Subcutaneous adipose tissue (tissue), 4 donors: Measurements from ENCODE around the gene PDK2. TPM values are rescaled to one million over a fixed set of nuclear protein-coding genes. Genes with fewer than 3 reads are reported as not detected.

Experiments
- CTCF ChIP-seq: fragments of 450-650 bp; IDR thresholded peaks from one replicate; pipeline ENCODE4 v1.5.1; 2016; ENCODE audit warnings: low read depth, mild to moderate bottlenecking, control low read depth, antibody characterized with exemption, moderate library complexity
- total RNA-seq, 4 donors: library from RNA; depleted of rRNA; stranded (reverse); fragments of >200 nt; gene quantifications; one replicate each; pipeline ENCODE4 v1.1.0, GENCODE V29; 2016

The PDK2 gene
- total RNA-seq, 4 donors from 2014 or later = 37.4 to 157 (median 43.1) TPM

- no peak for TF ChIP-seq CTCF
These were observed 35.3 kb upstream of the PDK2 start for GRCh38 chr17:50059759-50060273.

- TF ChIP-seq CTCF = no peak
These were observed 34.0 kb upstream of the PDK2 start for GRCh38 chr17:50060951-50061712.

- no peak for TF ChIP-seq CTCF
These were observed 32.6 kb upstream of the PDK2 start for GRCh38 chr17:50062293-50063243.

- no peak for TF ChIP-seq CTCF
These were observed 31.4 kb upstream of the PDK2 start for GRCh38 chr17:50063561-50064252.

GRCh38 chr17:50064253-50065001, 30.7 kb upstream of the PDK2 start:
- TF ChIP-seq CTCF = no peak

GRCh38 chr17:50065056-50065455, 30.1 kb upstream of the PDK2 start:
- no peak for TF ChIP-seq CTCF
